ENCODE results near the gene STAT6.

DNA sequence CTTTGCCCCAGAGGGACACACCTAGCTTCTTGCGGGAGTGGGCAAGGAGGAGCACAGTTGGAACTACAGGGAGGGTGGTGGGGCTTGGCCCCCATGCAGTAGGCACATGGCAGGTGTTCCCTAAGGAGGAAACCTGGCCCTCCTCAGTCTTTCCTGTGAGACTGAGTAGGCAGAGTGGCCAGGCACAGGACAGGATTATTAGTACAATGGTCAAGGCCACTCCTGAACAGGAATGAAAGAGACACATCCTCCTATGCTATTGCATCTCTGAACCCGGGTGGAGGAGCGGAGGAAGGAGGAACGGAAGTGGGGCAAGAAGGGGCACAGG lies 62.1 kb downstream of the STAT6 start:
- TF ChIP-seq, protein P1, sequence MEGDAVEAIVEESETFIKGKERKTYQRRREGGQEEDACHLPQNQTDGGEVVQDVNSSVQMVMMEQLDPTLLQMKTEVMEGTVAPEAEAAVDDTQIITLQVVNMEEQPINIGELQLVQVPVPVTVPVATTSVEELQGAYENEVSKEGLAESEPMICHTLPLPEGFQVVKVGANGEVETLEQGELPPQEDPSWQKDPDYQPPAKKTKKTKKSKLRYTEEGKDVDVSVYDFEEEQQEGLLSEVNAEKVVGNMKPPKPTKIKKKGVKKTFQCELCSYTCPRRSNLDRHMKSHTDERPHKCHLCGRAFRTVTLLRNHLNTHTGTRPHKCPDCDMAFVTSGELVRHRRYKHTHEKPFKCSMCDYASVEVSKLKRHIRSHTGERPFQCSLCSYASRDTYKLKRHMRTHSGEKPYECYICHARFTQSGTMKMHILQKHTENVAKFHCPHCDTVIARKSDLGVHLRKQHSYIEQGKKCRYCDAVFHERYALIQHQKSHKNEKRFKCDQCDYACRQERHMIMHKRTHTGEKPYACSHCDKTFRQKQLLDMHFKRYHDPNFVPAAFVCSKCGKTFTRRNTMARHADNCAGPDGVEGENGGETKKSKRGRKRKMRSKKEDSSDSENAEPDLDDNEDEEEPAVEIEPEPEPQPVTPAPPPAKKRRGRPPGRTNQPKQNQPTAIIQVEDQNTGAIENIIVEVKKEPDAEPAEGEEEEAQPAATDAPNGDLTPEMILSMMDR (conservative IDR thresholded peaks at IDR 0.05; ENCODE audit: low read length) = no peak
- no peak for TF ChIP-seq EZH2phosphoT487 (IDR thresholded peaks at IDR 0.05; ENCODE audit: borderline replicate concordance)
